DMS 273 (cell line): ENCODE results near the gene GPR37L1.
"Not testable (repeated sequence)": the region's sequence is repeated elsewhere in the genome, so short reads cannot be mapped to it uniquely, and the experiment has no call there.

Experiments
- DNase-seq: peaks from one replicate; lab custom pipeline; 2025; ENCODE audit not compliant: unreplicated experiment; lab: John Stamatoyannopoulos, UW

The GPR37L1 gene

DNA sequence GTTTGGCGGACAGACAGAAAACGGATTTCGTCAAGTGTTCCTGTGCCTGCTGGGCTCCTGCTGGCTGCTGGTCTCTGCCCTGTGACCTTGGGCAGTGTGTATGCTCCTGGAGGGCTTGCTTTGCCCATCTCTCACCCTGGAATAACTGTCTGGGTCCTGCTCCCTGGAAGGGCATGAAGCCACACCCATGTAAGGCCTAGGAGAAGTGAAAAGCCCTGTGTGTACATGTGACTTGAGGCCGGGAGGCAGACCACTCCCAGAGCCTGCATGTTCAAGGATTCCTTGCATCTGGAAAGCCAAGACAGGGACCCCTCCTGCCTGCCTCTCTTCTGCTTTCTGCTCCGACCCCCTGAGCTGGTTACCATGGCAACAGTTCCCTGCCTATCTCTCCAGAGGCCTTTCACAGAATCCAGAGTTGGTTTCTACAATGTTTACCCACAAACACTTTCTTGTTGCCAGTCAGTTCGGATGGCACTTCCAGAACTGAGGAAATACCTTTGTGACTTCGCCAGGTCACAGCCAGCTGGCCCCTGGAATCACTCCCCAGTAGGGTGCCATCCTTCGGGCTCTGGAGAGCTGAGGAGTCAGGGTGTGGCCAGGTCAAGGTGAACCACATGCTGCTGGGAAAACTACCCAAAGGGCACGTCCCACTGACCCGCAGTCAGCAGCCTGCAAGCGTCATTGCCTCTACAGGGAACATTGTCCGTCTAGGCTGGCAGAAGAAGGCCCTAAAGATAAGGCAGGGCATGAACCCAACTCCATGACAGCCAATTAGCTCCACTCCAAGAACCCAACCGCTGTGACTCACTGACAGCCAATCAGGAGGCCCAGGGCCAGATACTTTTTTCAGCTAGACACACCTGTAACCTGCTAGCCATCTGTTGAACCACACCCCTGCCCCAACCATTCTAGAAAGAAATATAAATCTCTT is 14.7 kb upstream of the GPR37L1 start:
- DNase-seq = peak; percentile 50

GRCh38 chr1:202110977-202111376 is 11.7 kb upstream of the GPR37L1 start:
- no peak for DNase-seq

DNA sequence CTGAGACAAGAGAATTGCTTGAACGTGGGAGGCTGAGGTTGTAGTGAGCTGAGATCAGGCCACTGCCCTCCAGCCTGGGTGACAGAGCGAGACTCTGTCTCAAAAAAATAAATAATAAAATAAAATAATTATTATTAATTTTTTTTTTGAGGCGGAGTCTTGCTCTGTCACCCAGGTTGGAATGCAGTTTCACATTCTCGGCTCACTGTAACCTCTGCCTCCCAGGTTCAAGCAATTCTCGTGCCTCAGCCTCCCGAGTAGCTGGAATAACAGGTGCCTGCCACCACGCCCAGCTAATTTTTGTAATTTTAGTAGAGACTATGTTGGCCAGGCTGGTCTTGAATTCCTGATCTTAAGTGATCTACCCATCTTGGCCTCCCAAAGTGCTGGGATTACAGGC is 11.1 kb upstream of the GPR37L1 start:
- not testable (repeated sequence) for DNase-seq

DNA sequence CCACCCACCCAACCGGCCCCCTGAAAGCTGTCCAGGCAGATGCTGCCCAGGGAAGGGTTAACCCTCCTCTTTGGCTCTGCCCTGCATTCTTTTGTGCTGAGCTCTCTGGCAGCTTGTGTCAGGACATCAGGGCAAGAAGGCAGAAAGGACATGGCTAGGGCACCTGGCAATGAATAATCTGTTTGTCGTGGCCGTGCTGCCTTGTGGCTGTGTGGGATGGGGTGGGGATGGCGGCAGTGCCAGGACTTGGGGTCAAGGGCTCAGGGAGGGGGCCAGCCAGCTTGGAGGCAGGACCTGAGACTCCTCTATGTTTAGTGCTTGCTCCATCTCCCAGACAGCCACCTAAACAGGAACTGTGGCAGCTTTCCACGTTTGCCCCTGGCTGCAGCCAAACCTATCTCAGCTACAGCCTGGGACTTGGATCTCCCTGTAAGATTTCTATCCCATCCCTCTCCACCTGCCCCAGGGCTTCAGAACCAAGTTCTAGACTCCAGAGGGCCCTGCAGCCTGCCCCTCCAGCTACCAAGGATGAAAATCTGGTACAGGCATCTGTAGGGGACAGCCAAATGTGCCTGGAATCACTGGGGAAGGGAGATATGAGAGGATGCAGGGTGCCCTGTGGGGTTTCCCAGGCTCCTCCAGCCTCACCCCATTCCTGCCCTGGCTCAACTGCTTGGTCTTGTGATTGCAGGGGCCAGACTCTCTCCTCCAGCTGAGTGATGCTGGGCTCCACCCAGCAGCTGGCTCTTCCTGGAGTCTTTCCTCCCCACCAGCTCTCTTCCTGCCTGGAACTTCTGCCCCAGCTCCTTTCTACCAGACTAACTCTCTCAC is 9.6 kb upstream of the GPR37L1 start:
- DNase-seq = peak; percentile 40

DNA sequence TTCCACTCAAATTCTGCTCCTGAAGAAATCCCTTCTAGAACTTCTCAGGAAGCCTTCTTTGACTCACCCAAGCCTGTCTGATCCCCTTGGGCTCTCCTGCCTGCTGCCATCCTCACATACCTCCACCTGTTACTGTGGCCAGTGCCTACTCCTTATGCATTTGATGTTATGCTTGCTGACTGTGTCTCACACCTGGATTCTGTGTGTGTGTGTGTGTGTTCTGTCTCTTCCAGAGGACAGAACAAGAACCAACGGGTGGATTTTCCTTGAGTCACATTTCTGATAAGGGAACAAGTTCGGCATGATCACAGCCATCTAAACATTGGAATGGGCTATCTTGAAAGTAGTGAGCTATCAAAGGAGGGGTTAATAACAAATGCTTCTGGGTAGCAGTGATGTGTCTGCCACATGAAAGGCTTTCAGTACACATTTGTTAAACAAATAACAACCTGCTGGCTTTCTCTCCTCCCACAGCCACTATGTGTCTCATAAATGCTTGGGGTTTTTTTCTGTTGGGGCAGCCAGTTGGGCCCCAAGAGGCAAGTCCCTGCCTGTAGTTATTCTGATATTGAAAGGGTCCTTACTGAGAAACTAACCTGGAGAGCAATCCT is 8.9 kb upstream of the GPR37L1 start:
- no peak for DNase-seq

GRCh38 chr1:202116287-202116686 is 6.4 kb upstream of the GPR37L1 start:
- DNase-seq = no peak

- no peak for DNase-seq
These were observed 4.8 kb upstream of the GPR37L1 start for GRCh38 chr1:202117898-202118371.

DNA sequence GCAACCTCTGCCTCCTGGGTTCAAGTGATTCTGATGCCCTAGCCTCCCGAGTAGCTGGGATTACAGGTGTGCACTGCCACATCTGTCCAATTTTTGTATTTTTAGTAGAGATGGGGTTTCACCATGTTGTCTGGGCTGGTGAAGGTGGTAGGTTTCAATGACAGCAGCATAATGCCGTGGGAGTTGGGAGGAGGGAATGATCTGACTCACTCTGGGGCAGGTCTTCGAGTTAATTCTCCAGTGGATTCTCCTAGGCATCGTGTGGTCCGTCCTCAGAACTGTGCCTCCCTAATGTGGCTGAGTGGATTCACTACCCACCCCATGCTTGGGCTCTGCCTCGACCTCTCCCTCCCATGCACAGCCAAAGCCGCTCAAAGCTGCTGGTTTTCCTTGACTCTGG is 1.7 kb upstream of the GPR37L1 start:
- DNase-seq = no peak

- DNase-seq = no peak
These were observed 658 bp downstream of the GPR37L1 start for GRCh38 chr1:202123336-202123813.

- DNase-seq = peak; percentile 91
These were observed 1.4 kb downstream of the GPR37L1 start for GRCh38 chr1:202124142-202124541.

GRCh38 chr1:202125611-202126010 is 2.9 kb downstream of the GPR37L1 start:
- DNase-seq = no peak

DNA sequence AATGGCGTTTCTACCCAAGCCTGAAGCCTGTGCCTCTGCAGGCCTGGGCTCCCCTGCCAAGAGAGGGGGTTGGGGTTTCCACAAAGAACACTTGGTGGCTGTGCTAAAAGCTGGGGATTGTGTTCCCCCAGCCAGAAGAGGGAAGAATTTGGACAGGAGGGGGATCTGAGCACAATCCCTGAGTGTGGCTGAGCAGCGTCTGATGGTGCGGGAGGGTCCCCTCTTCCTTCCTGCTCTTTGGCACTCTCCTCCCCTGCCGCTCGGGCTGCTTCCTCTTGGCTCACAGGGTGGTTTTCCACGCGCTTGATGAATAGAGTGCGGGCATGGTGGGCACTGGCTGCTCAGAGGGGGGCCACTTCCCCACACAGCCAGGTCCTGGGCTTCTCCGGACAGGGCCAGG is 3.7 kb downstream of the GPR37L1 start:
- no peak for DNase-seq

- DNase-seq = no peak
These were observed 4.3 kb downstream of the GPR37L1 start for GRCh38 chr1:202127061-202127460.

DNA sequence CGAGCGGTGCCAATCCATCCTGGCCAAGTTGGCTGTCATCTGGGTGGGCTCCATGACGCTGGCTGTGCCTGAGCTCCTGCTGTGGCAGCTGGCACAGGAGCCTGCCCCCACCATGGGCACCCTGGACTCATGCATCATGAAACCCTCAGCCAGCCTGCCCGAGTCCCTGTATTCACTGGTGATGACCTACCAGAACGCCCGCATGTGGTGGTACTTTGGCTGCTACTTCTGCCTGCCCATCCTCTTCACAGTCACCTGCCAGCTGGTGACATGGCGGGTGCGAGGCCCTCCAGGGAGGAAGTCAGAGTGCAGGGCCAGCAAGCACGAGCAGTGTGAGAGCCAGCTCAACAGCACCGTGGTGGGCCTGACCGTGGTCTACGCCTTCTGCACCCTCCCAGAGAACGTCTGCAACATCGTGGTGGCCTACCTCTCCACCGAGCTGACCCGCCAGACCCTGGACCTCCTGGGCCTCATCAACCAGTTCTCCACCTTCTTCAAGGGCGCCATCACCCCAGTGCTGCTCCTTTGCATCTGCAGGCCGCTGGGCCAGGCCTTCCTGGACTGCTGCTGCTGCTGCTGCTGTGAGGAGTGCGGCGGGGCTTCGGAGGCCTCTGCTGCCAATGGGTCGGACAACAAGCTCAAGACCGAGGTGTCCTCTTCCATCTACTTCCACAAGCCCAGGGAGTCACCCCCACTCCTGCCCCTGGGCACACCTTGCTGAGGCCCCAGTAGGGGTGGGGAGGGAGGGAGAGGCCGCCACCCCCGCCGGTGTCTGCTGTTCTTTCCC is 5.3 kb downstream of the GPR37L1 start:
- no peak for DNase-seq

GRCh38 chr1:202129453-202130296 is 7.0 kb downstream of the GPR37L1 start:
- DNase-seq = peak; percentile 40

DNA sequence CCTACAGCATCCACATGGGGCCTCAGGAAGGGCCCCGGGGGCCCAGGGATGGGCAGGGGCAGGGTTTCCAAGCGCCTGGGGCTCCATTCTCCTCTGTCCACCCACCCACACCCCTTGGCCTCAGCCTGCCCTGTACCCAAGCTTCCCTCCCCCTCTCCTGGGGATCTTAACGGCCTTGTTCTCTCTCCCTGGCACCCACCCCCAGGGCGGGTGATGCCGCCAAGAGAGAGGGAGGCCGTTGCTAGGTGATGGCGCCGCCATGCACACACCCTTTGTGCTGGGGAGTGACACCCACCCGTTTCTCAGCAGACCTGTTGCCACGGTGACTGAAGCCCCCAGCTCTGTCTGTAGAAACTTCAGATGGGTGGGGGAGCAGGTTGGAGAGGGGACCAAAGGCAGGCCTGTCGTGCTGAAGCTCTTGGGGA is 7.6 kb downstream of the GPR37L1 start:
- peak; percentile 41 for DNase-seq

DNA sequence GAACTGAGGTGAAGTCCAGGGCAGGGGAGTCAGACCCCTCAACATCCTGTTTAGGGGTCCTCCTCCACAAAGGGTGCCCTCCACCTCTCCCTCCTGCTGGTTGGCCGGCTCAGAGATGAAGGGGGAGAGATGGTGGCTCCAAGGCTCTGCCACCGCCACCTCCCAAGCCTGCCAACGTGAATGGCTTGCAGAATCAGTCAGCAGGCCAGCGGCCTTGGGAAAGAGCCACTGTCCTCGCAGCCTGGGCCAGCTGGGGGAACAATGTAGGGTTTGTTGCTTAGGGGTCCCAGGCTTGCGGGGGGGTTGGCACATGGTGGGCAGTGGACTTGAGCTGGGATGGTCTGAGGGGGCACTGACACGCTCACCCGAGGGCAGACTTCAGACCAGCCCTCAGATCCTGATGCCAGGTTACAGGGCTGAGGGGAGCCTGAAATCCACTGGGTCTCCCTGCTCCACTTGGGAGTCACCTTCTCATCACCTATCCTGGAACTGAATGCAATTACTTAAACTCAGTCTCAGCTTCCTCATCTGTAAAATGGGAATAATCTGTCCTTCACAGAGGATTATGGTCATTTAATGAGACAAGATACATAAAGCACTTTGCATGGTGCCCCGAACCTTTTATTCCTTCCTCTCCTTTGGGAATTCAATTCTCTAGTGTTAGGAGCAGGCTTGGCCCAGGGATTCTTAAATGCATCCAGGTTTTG is 8.3 kb downstream of the GPR37L1 start:
- no peak for DNase-seq

- DNase-seq = no peak
These were observed 9.5 kb downstream of the GPR37L1 start for GRCh38 chr1:202131956-202132821.
